Measurements from ENCODE around the gene FRMD3. TPM values are rescaled to one million over a fixed set of nuclear protein-coding genes. Genes with fewer than 3 reads are reported as not detected.

FRMD3 gene
- total and polyA plus RNA-seq, 2 donors (not counting 1 experiment from before 2014, with no cell fraction given) = 0.19 to 0.66 TPM

- Histone ChIP-seq H3K9me3 (ENCODE audit: control insufficient read depth, insufficient read depth, low read depth, low read length) (no peaks in the 10 kb centered on the region), H3K4me2 (ENCODE audit: extremely low read depth, insufficient read depth, low read length) (no peak overlapping the region), H3K9ac (ENCODE audit: insufficient read depth, low read length) (no peak overlapping the region), H2AFZ (ENCODE audit: low read length) (no peak overlapping the region), H3K27me3 (ENCODE audit: control insufficient read depth, insufficient read depth, low read length) (no peaks in the 10 kb centered on the region), H3K4me3 (replicated peaks in 1 of 4; ENCODE audit: control extremely low read depth in 1 of 4, insufficient read depth in 1 of 4, low read depth in 3 of 4, low read length in 4 of 4) (no peak overlapping the region), H3K27ac (ENCODE audit: insufficient read depth, low read length) (no peak overlapping the region), H3K36me3 (ENCODE audit: control insufficient read depth, insufficient read depth, low read length) (no peaks in the 10 kb centered on the region), H3K4me1 (ENCODE audit: control insufficient read depth, extremely low read depth, insufficient read depth, low read length) (no peaks in the 10 kb centered on the region), H4K20me1 (ENCODE audit: control insufficient read depth, extremely low read depth, insufficient read depth, low read length) (no peaks in the 10 kb centered on the region), H3K79me2 (ENCODE audit: control insufficient read depth, insufficient read depth, low read length) (no peaks in the 10 kb centered on the region)
- no peak for DNase-seq (ENCODE audit: low read depth in 2 of 2)
- TF ChIP-seq EZH2 (IDR thresholded peaks at IDR 0.05; ENCODE audit: low read length, missing control alignments) = no peak
- no peak for TF ChIP-seq CTCF (conservative IDR thresholded peaks at IDR 0.05 in 1 of 2, IDR thresholded peaks at IDR 0.05 in 1 of 2; ENCODE audit: low read depth in 1 of 2, low read length in 2 of 2)
These were observed 16.1 kb upstream of the FRMD3 start for GRCh38 chr9:83554278-83554677.

DNA sequence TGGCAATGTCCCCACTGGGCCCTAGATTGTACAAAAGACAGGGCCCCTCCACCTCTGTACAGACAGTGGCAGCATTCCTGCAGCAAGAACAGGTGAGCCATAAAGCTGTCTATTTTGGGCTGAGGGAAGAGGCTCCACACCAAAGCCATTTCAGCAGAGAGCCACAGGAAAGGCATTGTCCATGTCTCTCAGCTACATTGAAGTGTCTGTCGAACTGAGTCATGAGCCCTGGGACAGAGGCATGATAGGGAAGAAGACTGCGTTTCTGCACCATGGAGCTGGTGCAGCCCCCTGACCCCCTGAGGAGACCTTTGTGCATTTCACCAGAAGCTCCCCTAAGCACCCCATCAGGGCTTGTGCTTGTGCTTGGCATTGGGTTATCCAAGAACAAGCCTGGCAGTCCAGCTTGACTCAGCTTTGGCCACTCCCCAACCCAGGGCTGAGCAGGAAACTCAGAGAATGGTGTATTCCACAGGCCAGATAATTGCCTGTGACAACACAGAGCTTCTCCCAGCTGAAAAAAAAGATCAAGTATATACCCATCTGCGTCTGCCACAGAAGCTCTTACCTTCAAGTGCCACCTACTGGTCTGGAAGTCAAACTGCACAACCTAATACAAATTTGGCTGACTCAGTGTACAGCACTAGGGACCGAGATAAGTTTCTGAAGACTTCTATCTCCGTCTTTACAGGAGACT lies 5.9 kb upstream of the FRMD3 start:
- H3K27me3 ChIP-seq (ENCODE audit: control insufficient read depth, insufficient read depth, low read length) = no peaks in the 10 kb centered on the region
- H2AFZ ChIP-seq (ENCODE audit: low read length) = no peak overlapping the region
- no peak overlapping the region for H3K9ac ChIP-seq (ENCODE audit: insufficient read depth, low read length)
- no peaks in the 10 kb centered on the region for H3K36me3 ChIP-seq (ENCODE audit: control insufficient read depth, insufficient read depth, low read length)
- H3K79me2 ChIP-seq (ENCODE audit: control insufficient read depth, insufficient read depth, low read length) = no peaks in the 10 kb centered on the region
- no peak for TF ChIP-seq EZH2 (IDR thresholded peaks at IDR 0.05; ENCODE audit: low read length, missing control alignments)
- peak; percentile 47 to 73 for TF ChIP-seq CTCF (conservative IDR thresholded peaks at IDR 0.05 in 1 of 2, IDR thresholded peaks at IDR 0.05 in 1 of 2; ENCODE audit: low read depth in 1 of 2, low read length in 2 of 2)
- H3K4me2 ChIP-seq (ENCODE audit: extremely low read depth, insufficient read depth, low read length) = no peak overlapping the region
- H3K27ac ChIP-seq (ENCODE audit: insufficient read depth, low read length) = no peak overlapping the region
- H4K20me1 ChIP-seq (ENCODE audit: control insufficient read depth, extremely low read depth, insufficient read depth, low read length) = no peaks in the 10 kb centered on the region
- H3K4me1 ChIP-seq (ENCODE audit: control insufficient read depth, extremely low read depth, insufficient read depth, low read length) = no peaks in the 10 kb centered on the region
- peak; percentile 37 to 65 for DNase-seq (ENCODE audit: low read depth in 2 of 2)
- no peaks in the 10 kb centered on the region for H3K9me3 ChIP-seq (ENCODE audit: control insufficient read depth, insufficient read depth, low read depth, low read length)
- H3K4me3 ChIP-seq (replicated peaks in 1 of 4; ENCODE audit: control extremely low read depth in 1 of 4, insufficient read depth in 1 of 4, low read depth in 3 of 4, low read length in 4 of 4) = no peak overlapping the region

DNA sequence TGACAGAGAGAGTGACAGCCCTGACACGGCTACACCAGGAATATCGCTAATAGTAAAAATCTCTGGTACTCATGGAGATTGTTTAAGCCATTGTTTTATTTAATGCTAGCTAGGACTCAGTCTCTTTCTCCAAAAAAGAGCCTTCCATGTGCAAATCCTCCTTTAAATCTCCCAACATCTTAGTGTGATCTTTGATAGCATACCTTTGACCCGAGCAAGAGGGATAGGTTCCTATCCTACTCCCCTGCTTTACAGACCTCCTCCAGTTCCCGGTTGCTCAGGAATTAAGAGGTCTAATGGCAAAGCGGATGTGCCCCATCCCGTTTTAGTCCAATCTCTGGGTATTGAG lies 663 bp upstream of the FRMD3 start:
- H3K4me1 ChIP-seq (ENCODE audit: control insufficient read depth, extremely low read depth, insufficient read depth, low read length) = no peaks in the 10 kb centered on the region
- H3K79me2 ChIP-seq (ENCODE audit: control insufficient read depth, insufficient read depth, low read length) = no peaks in the 10 kb centered on the region
- no peak for DNase-seq (ENCODE audit: low read depth in 2 of 2)
- no peak overlapping the region for H2AFZ ChIP-seq (ENCODE audit: low read length)
- peak overlapping the region; percentile 81 for H3K4me2 ChIP-seq (ENCODE audit: extremely low read depth, insufficient read depth, low read length)
- no peaks in the 10 kb centered on the region for H3K36me3 ChIP-seq (ENCODE audit: control insufficient read depth, insufficient read depth, low read length)
- TF ChIP-seq CTCF (conservative IDR thresholded peaks at IDR 0.05 in 1 of 2, IDR thresholded peaks at IDR 0.05 in 1 of 2; ENCODE audit: low read depth in 1 of 2, low read length in 2 of 2) = no peak
- TF ChIP-seq EZH2 (IDR thresholded peaks at IDR 0.05; ENCODE audit: low read length, missing control alignments) = no peak
- no peaks in the 10 kb centered on the region for H4K20me1 ChIP-seq (ENCODE audit: control insufficient read depth, extremely low read depth, insufficient read depth, low read length)
- H3K27ac ChIP-seq (ENCODE audit: insufficient read depth, low read length) = no peak overlapping the region
- peak overlapping the region in 1 of 4 experiments; percentile 55 for H3K4me3 ChIP-seq (replicated peaks in 1 of 4; ENCODE audit: control extremely low read depth in 1 of 4, insufficient read depth in 1 of 4, low read depth in 3 of 4, low read length in 4 of 4)
- H3K9me3 ChIP-seq (ENCODE audit: control insufficient read depth, insufficient read depth, low read depth, low read length) = no peaks in the 10 kb centered on the region
- peaks cover 3% of the 10 kb centered on the region for H3K27me3 ChIP-seq (ENCODE audit: control insufficient read depth, insufficient read depth, low read length)
- no peak overlapping the region for H3K9ac ChIP-seq (ENCODE audit: insufficient read depth, low read length)

Data from fibroblast of lung (primary cell).